NCI-H128 (cell line): ENCODE results near the gene PAN2.
"Not testable (repeated sequence)": the region's sequence is repeated elsewhere in the genome, so short reads cannot be mapped to it uniquely, and the experiment has no call there.

Experiments used
- DNase-seq: peaks from one replicate; lab custom pipeline; 2025; ENCODE audit not compliant: unreplicated experiment; lab: John Stamatoyannopoulos, UW

PAN2 gene

GRCh38 chr12:56315249-56315621, 18.6 kb downstream of the PAN2 start:
- DNase-seq: no peak

- DNase-seq: no peak
Observed at GRCh38 chr12:56311003-56311402, 22.8 kb downstream of the PAN2 start.

- DNase-seq: no peak
Observed at GRCh38 chr12:56308714-56309113, 25.1 kb downstream of the PAN2 start.

- no peak for DNase-seq
Observed at GRCh38 chr12:56307221-56307965, 26.4 kb downstream of the PAN2 start.

- DNase-seq: no peak
Observed at GRCh38 chr12:56304872-56305590, 28.8 kb downstream of the PAN2 start.

- DNase-seq: no peak
Observed at GRCh38 chr12:56304276-56304675, 29.5 kb downstream of the PAN2 start.

- no peak for DNase-seq
Observed at GRCh38 chr12:56300644-56301464, 32.9 kb downstream of the PAN2 start.

GRCh38 chr12:56299853-56300643, 33.8 kb downstream of the PAN2 start, which contains the start of gene CS:
TSS of gene CS (minus strand) at chr12:56300330. CDS start at chr12:56300201, 129 bp downstream.
- peak; percentile 98 for DNase-seq

GRCh38 chr12:56299308-56299852, 34.4 kb downstream of the PAN2 start:
- DNase-seq: no peak

GRCh38 chr12:56298828-56299227, 35.0 kb downstream of the PAN2 start:
- no peak for DNase-seq

GRCh38 chr12:56297400-56297799, 36.4 kb downstream of the PAN2 start:
- DNase-seq: no peak

- DNase-seq: no peak
Observed at GRCh38 chr12:56296295-56296694, 37.5 kb downstream of the PAN2 start.

GRCh38 chr12:56293795-56294194, 40.0 kb downstream of the PAN2 start:
- DNase-seq: no peak

GRCh38 chr12:56288705-56289387, 45.0 kb downstream of the PAN2 start:
- no peak for DNase-seq

- DNase-seq: no peak
Observed at GRCh38 chr12:56286044-56286830, 47.6 kb downstream of the PAN2 start.

- DNase-seq: not testable (repeated sequence)
Observed at GRCh38 chr12:56284263-56284662, 49.5 kb downstream of the PAN2 start.

GRCh38 chr12:56282579-56282978, 51.2 kb downstream of the PAN2 start:
- no peak for DNase-seq

- DNase-seq: no peak
Observed at GRCh38 chr12:56282030-56282429, 51.8 kb downstream of the PAN2 start.

- no peak for DNase-seq
Observed at GRCh38 chr12:56280849-56281248, 53.0 kb downstream of the PAN2 start.
